ENCODE data around the gene HAL. TPM values are rescaled to one million over a fixed set of nuclear protein-coding genes. Genes with fewer than 3 reads are reported as not detected.

The HAL gene
- total RNA-seq, 1 donor from 2014 or later, result 0.65 TPM

DNA sequence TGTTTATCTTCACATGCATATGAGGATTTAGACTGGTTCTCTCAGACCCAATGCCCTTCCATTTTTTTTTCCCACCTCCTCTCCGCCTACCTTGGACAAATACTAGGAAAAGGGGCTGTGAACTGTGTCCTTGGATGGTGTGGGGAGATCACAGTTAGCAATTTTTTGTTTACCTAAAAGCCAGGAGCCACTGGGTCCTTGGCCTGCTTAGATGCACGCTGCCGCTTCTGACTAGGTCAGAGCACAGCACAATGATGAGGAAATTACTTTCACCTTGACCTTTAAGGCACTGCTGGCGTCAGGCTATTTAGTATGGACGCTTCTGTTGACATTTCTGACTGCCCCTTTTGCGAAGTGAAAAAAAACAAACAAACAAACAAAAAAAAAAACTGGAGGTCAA, 55.6 kb downstream of the HAL start:
- H3K9me3 Mint-ChIP-seq, result no peaks in the 10 kb centered on the region

More for the DNA sequence above, 55.6 kb downstream of the HAL start:
- DNase-seq (ENCODE audit: low spot score), result no peak
- intact Hi-C loops (cut with micrococcal nuclease), result loop anchor here (5.0 to 10.0 kb wide), 6 partner anchors 257 to 938 kb away; partner anchors contain the start of genes METAP2, NDUFA12 and USP44
- Mint-ChIP-seq H3K36me3 (ENCODE audit: low read depth) (no peaks in the 10 kb centered on the region), H3K27ac (no peak overlapping the region), H3K4me1 (ENCODE audit: low read depth) (peaks cover 5% of the 10 kb centered on the region), H3K27me3 (ENCODE audit: insufficient read depth) (peaks cover 18% of the 10 kb centered on the region), H3K4me3 (no peak overlapping the region)

Other genes with a start within 250 kb of the HAL start
- gene NTN4, start 205.6 kb downstream of the HAL start, total RNA-seq, result not detected in 2 replicates
- 65.6 and 70.9 TPM in 2 replicates for gene SNRPF, start 137.4 kb downstream of the HAL start, total RNA-seq
- not detected in 2 replicates for gene CCDC38, start 53.7 kb downstream of the HAL start, total RNA-seq
- 0.21 and 0.27 TPM in 2 replicates for gene AMDHD1, start 53.0 kb downstream of the HAL start, total RNA-seq
- 57.3 and 59.6 TPM in 2 replicates for gene LTA4H, start 39.2 kb upstream of the HAL start, total RNA-seq
- 40.8 and 45.3 TPM in 2 replicates for gene ELK3, start 198.0 kb upstream of the HAL start, total RNA-seq

Data from activated T-helper 1 cell treated with anti-CD3 and anti-CD28 coated beads, Interleukin-12 subunit alpha, Interleukin-12 subunit beta, Interleukin-2, Interleukin-4 antibody, amounts not matched to agents 30 ng/mL and 10 ng/mL and 1 ng/mL, durations not matched to agents 14 hours and 24 hours and 36 hours (primary cell).